ENCODE measurements around the gene GABRG3. TPM values are rescaled to one million over a fixed set of nuclear protein-coding genes. Genes with fewer than 3 reads are reported as not detected.

Gene GABRG3
- total RNA-seq, 1 experiment from 2014 or later, result 0.15 TPM

GRCh38 chr15:27061739-27062138, 90.8 kb downstream of the GABRG3 start:
- Mint-ChIP-seq H3K9me3 (no peaks in the 10 kb centered on the region), H3K27ac (no peak overlapping the region), H3K36me3 (ENCODE audit: insufficient read depth in 1 of 3, low read depth in 3 of 3) (no peaks in the 10 kb centered on the region; a peak in 1 of 7 replicates), H3K4me3 (no peak overlapping the region), H3K27me3 (ENCODE audit: low read depth) (no peaks in the 10 kb centered on the region), H3K4me1 (no peaks in the 10 kb centered on the region)
- Histone ChIP-seq H3K56ac (ENCODE audit: insufficient read length, low read depth, low read length) (no peak overlapping the region), H2BK20ac (ENCODE audit: low read depth, low read length, poor library complexity, severe bottlenecking) (no peak overlapping the region), H3K4me2 (ENCODE audit: insufficient read depth, insufficient read length, low read length) (no peak overlapping the region), H3K4ac (ENCODE audit: low read depth, low read length) (no peak overlapping the region), H4K8ac (replicated peaks; ENCODE audit: insufficient read length, low read depth, low read length) (no peak overlapping the region), H3K23ac (ENCODE audit: insufficient read length, low read depth, low read length) (no peak overlapping the region), H3K27me3 (ENCODE audit: insufficient read depth, low read length) (no peaks in the 10 kb centered on the region), H3K9me3 (ENCODE audit: control insufficient read depth, low read depth, low read length) (no peaks in the 10 kb centered on the region), H3K18ac (ENCODE audit: insufficient read length, low read depth, low read length) (no peak overlapping the region), H2AK5ac (ENCODE audit: insufficient read length, low read length) (no peak overlapping the region), H3K4me1 (ENCODE audit: insufficient read depth, low read length) (no peaks in the 10 kb centered on the region), H3K14ac (ENCODE audit: insufficient read depth, low read length) (no peak overlapping the region), H3K79me1 (ENCODE audit: insufficient read depth, low read depth, low read length, poor library complexity, severe bottlenecking) (no peaks in the 10 kb centered on the region), H3K79me2 (ENCODE audit: insufficient read depth, low read length) (no peaks in the 10 kb centered on the region), H2BK12ac (ENCODE audit: insufficient read length, low read depth, low read length) (no peak overlapping the region), H2AFZ (ENCODE audit: low read length) (no peak overlapping the region), H4K91ac (ENCODE audit: insufficient read length, low read depth, low read length) (no peak overlapping the region), H3K23me2 (ENCODE audit: insufficient read length, low read depth, low read length, poor library complexity, severe bottlenecking) (no peaks in the 10 kb centered on the region), H2BK5ac (ENCODE audit: insufficient read length, low read length) (no peak overlapping the region), H3K27ac (ENCODE audit: insufficient read length, low read depth, low read length) (no peak overlapping the region), H3K9ac (ENCODE audit: extremely low read depth, insufficient read length, low read length) (no peak overlapping the region), H2BK15ac (ENCODE audit: low read depth, low read length) (no peak overlapping the region), H4K5ac (ENCODE audit: insufficient read length, low read depth, low read length) (no peak overlapping the region), H3T11ph (ENCODE audit: low read length) (no peak overlapping the region), H2BK120ac (ENCODE audit: low read depth, low read length, poor library complexity, severe bottlenecking) (no peak overlapping the region), H4K20me1 (ENCODE audit: control insufficient read depth, insufficient read depth, insufficient read length) (no peaks in the 10 kb centered on the region)
- no CpG with 5 or more reads among the region's 6 CpGs for WGBS (ENCODE audit: extremely low coverage, insufficient read length, low lambda C conversion rate)
- no peak for DNase-seq
- no peak for TF ChIP-seq CTCF (conservative IDR thresholded peaks at IDR 0.05)
